ENCODE measurements around the gene C5orf22.
"Not testable (repeated sequence)": the region's sequence is repeated elsewhere in the genome, so short reads cannot be mapped to it uniquely, and the experiment has no call there.

C5orf22 gene

DNA sequence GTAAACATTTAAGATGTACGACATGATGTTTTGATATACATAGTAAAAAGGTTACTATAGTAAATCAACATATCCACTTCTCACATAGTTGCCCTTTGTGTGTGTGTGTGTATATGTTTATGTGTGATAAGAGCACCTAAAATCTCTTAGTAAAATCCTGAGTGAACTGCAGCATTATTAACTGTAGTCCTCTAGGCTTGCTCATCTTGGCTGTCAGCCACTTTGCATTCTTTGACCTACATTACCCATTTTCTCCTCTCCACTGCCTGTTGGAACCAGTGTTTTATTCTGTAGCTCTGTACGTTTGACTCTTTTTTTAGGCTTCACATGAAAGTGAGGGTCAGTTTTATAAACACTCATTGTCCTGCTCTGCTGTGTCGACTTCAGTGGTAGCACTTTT, 24.4 kb downstream of the C5orf22 start:
- DNase-seq, result no peak

GRCh38 chr5:31559942-31560341, 27.8 kb downstream of the C5orf22 start:
- no peak for DNase-seq

DNA sequence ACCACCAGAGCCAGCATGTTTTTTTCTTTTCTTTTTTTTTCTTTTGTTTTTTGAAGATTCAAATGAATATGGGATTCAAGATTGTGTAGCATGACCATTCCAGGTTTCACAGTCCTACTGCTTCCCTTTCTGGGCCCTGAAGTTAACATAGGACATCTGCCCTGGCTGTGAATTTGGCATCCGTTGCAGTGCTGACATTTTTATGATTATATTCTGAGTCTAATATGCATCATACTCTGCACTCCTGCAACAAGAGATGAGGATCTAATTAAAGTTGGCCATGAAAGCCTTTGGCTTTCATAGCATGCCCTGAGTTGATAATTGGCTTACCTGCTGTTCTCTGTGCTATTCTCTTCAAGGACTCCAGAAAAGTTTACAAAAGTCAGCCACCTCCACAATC, 29.8 kb downstream of the C5orf22 start:
- no peak for DNase-seq

DNA sequence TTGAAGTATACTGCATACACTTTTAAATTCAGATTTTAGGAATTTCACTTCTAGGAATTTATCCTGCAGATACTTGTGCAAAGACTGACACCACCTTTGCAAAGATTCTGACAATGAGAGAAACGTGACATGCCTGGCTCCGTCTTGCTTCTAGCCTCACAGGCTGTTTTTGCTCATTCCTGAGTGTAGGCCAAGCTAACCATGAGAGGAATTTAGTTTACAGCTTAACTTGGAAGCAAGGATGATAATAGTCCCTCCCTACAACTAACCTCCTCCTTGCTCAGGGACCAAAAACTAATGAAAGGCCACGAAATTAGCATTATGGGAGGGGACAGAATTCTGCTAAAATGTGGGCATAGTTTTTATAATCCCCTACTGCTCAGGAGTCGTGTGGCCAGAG, 31.1 kb downstream of the C5orf22 start:
- DNase-seq, result no peak

GRCh38 chr5:31566362-31566761, 34.3 kb downstream of the C5orf22 start:
- not testable (repeated sequence) for DNase-seq

- DNase-seq, result no peak
Observed at GRCh38 chr5:31568302-31568835, 36.3 kb downstream of the C5orf22 start.

DNA sequence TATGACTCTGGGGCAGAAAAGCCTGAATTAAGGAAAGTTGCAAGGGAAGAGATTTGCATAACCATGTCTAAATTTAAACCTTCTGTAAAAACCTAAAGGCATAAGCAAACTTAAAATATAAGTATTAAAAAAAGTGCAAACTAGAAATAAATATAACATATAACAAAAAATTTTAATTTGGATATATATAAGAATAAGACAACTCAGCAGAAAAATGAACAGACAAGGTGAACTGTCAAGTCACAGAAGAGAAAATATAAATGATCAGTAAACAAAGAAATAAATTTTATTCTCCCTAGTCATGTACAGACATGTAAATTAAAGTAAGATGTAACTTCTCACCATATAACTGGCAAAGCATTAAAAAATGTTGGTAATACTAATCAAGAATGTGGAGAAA, 37.0 kb downstream of the C5orf22 start:
- no peak for DNase-seq

- no peak for DNase-seq
Observed at GRCh38 chr5:31573494-31574142, 41.5 kb downstream of the C5orf22 start.

GRCh38 chr5:31574772-31575171, 42.7 kb downstream of the C5orf22 start:
- DNase-seq, result no peak

- DNase-seq, result no peak
Observed at GRCh38 chr5:31577438-31577837, 45.3 kb downstream of the C5orf22 start.

DNA sequence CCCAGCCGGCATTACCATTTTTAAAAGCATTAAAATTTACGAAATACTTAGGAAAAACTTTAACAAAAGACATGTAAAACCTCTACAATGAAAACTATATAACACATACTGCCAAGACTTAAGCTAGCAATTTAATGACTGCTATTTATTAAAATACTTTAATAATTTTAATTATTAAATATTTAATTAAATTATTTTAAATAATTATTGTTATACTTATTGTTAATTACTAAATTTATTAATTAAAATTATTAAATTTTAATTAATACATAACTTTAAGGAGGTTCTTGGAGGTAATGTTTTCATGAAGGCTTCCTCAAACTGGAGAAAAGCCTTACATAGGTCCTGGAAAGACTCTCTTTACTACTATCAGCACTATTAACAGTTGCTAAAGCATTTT, 47.5 kb downstream of the C5orf22 start:
- DNase-seq, result no peak

- peak; percentile 31 for DNase-seq
Observed at GRCh38 chr5:31581498-31582099, 49.5 kb downstream of the C5orf22 start.

- no peak for DNase-seq
Observed at GRCh38 chr5:31583129-31583528, 51.0 kb downstream of the C5orf22 start.

DNA sequence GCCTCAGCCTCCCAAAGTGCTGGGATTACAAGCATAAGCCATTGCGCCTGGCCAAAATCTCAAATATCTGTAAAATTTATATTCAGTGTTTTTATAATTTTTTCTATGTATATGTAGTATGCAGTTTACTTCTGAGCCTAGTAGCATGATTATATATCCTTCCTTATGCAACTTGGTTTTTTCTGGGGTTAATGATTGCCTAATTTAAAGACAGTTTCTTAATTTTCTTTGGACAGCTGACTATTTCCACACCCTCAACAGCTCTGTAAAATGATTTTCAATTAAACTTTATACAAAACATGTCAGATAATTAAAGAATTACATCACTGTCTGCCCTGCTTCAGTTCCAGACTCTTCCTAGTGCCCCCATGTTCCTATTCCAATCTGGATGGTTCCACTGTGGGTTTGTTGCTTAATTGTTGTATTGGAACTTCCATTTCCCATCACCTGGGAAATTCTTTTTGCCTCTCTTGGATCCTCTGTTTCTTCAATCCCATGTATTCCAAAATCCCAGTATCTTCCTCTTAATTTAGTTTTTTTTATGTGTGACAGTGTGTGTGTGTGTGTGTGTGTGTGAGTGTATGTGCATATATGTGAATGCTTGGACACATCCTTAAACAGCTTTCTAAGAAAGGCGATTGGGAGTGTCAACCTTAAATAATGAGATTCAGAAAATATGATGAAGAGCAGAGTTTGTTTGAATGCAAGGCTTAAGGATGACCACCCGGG, 53.2 kb downstream of the C5orf22 start:
- no peak for DNase-seq

- no peak for DNase-seq
Observed at GRCh38 chr5:31585895-31586270, 53.8 kb downstream of the C5orf22 start.

DNA sequence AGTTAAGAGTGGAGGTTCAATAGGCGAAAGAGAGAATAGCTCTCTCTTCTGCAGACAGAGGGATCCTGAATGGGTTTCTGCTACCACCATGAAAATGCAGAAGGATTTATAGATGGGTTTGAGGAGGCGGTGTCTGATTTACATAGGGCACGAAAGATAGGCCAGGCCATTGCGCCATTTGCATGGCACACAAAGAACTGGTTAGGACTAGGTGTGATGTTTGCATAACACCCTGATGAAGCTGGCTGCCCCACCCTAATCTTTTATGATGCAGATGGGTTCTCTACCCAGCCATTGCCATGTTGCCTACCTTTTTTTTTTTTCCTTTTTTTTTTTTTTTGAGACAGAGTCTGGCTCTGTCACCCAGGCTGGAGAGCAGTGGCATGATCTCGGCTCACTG, 55.4 kb downstream of the C5orf22 start:
- no peak for DNase-seq

DNA sequence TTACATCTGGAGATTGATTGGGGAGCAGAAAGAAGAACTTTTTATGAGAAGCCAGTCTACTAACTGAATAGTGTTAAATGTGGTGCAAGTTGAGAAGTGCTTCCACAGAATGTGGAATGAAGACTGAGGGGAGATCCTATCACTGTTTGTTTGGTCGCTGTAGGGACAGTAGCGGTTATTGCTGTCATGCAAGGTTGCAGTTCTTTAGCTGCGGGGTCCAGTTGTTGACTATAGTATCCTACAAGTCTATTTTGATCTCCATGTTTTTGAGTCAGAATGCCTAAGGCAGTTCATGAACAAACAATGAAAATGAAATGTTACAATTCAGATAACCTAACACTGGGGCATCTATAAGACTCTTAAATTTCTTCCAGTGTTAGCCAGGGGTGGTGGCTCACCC, 61.6 kb downstream of the C5orf22 start:
- DNase-seq, result no peak

GRCh38 chr5:31596354-31596753, 64.3 kb downstream of the C5orf22 start:
- DNase-seq, result no peak

DNA sequence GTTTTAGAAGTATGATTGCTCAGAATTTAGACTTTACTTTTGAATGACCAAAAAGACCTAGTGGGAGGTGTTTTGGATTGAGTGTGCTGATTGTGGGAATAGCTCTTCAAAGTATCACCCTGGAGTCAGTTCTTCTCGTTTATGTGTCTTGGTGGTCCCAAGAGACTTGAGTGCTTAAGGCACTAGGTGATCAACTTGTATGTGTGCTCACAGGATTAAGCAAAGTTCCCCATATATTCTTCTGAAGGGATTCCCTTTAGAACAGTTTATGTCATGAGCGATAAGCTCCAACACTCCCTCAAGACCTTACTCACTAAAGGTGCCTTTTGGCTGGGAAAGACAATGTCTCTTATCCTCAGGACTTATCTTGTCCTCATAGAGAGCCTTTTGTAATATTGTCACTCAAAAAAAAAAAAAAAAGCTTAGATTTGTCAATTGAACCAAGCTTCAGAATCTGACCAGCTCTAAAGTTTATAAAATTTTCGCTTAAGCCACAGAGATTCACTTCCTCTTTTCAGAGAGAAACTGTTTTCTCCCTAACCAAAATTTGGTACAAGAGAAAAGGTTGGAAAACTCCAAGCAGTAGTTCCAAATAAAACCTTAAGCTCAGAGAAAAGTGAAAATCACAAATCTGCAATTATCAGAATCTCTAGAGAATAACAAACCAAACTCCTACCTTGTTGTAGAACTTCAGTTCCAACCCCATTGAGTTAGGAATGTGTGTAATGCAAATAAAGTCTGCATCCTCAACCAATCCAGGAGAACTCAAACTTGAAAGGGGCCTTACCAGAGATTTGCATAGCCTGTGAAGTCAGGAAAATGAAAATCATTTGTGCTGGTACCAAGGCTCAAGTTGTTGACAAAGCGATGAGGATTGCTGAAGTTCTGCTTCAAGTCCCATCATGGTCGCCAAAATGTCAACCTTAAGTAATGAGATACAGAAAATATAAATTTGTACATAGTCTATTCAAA, 66.8 kb downstream of the C5orf22 start:
- DNase-seq, result no peak

GRCh38 chr5:31602305-31602704, 70.2 kb downstream of the C5orf22 start:
- DNase-seq, result not testable (repeated sequence)

- DNase-seq, result no peak
Observed at GRCh38 chr5:31604240-31604639, 72.1 kb downstream of the C5orf22 start.

- DNase-seq, result no peak
Observed at GRCh38 chr5:31604644-31605043, 72.5 kb downstream of the C5orf22 start.
